Endothelial cell of umbilical vein (primary cell): ENCODE data around the gene SLC35F3.

ENCODE experiments used
- CTCF ChIP-seq, 2 donors: IDR thresholded peaks; 1 replicate in 1 of 2; 2 replicates in 1 of 2; pipeline ENCODE4 v1.5.1; 2011; ENCODE audit warnings: low read length in 2 of 2, mild to moderate bottlenecking in 2 of 2, moderate library complexity in 2 of 2, control low read depth in 1 of 2, inconsistent platforms in 1 of 2, low read depth in 1 of 2; ENCODE audit not compliant: insufficient read depth in 1 of 2; ENCODE audit errors: extremely low read depth in 1 of 2
- EZH2 ChIP-seq: IDR thresholded peaks from 2 replicates; pipeline ENCODE4 v1.6.1; 2012; ENCODE audit warnings: borderline replicate concordance, low read depth, mild to moderate bottlenecking, moderate library complexity, low read length, inconsistent platforms; ENCODE audit not compliant: severe bottlenecking
- GATA2 ChIP-seq: IDR thresholded peaks from 2 replicates; pipeline ENCODE4 v1.7.0; 2011; ENCODE audit warnings: low read depth, mild to moderate bottlenecking, moderate library complexity, mixed read lengths, low read length; ENCODE audit not compliant: insufficient read length, insufficient read depth
- JUN ChIP-seq: IDR thresholded peaks from 2 replicates; pipeline ENCODE4 v1.6.1; 2011; ENCODE audit warnings: borderline replicate concordance, low read depth; ENCODE audit not compliant: insufficient read length, insufficient read depth
- MYC ChIP-seq: IDR thresholded peaks from one replicate; pipeline ENCODE4 v1.6.1; 2011; ENCODE audit warnings: mild to moderate bottlenecking, low read depth, low read length
- POLR2A ChIP-seq: IDR thresholded peaks from 2 replicates; pipeline ENCODE4 v1.6.1; 2012; ENCODE audit warnings: low read depth, mild to moderate bottlenecking, control low read depth, low read length
- POLR2AphosphoS5 ChIP-seq: IDR thresholded peaks from 2 replicates; pipeline ENCODE4 v1.6.1; 2012; ENCODE audit warnings: low read depth, mild to moderate bottlenecking, control low read depth, low read length, moderate library complexity; ENCODE audit not compliant: insufficient read depth
- TF ChIP-seq, protein P1 (sequence below): IDR thresholded peaks from 2 replicates; pipeline ENCODE4 v1.6.1; 2011; ENCODE audit not compliant: insufficient read depth, insufficient read length

GRCh38 chr1:234135501-234135900 lies 231.0 kb downstream of the SLC35F3 start:
- TF ChIP-seq CTCF (IDR thresholded peaks at IDR 0.05; ENCODE audit: extremely low read depth in 1 of 2, insufficient read depth in 1 of 2, low read depth in 1 of 2, low read length in 2 of 2) (no peak), EZH2 (no peak), POLR2AphosphoS5 (no peak), POLR2A (no peak), MYC (no peak), GATA2 (no peak), JUN (no peak)
- TF ChIP-seq, protein P1, sequence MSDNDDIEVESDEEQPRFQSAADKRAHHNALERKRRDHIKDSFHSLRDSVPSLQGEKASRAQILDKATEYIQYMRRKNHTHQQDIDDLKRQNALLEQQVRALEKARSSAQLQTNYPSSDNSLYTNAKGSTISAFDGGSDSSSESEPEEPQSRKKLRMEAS = no peak
